SK-N-SH (cell line): Measurements from ENCODE around the gene FHOD3. TPM values are rescaled to one million over a fixed set of nuclear protein-coding genes. Genes with fewer than 3 reads are reported as not detected.

Experiments
- CTCF ChIA-PET: fragments of 300-600, 350-600 bp; formaldehyde crosslinking; extraction: SDS; loops from one replicate; lab custom pipeline; 2021; lab: Yijun Ruan, JAX
- POLR2A ChIA-PET: fragments of 350-600 bp; sonication (Branson Sonifier 250); formaldehyde crosslinking; extraction: SDS; loops from one replicate; lab custom pipeline; 2020; ENCODE audit warnings: antibody characterized with exemption, inconsistent platforms; lab: Yijun Ruan, JAX
- DNase-seq: peaks from one replicate; pipeline ENCODE4 v3.0.0; 2012
- H2AFZ ChIP-seq: fragments of 200-600 bp; sonication (generic); 2 replicates; pipeline ENCODE4 v1.8.1; 2016; ENCODE audit warnings: antibody characterized with exemption, mild to moderate bottlenecking, low read depth
- H3F3A ChIP-seq: fragments of 200-600 bp; sonication (generic); replicated peaks from 2 replicates; pipeline ENCODE3; 2016; ENCODE audit warnings: antibody characterized with exemption, mild to moderate bottlenecking; ENCODE audit not compliant: insufficient read depth
- H3K27ac ChIP-seq, 2 experiments: fragments of 200-500 bp in 1 of 2; fragments of 200-600 bp in 1 of 2; sonication (Bioruptor generic) in 1 of 2; sonication (generic), shearing (Covaris generic) in 1 of 2; 2 replicates each; pipeline versions ENCODE4 v1.5.1 to v1.6.1; 2014 to 2016; ENCODE audit warnings: low read depth in 2 of 2, inconsistent platforms in 1 of 2, low read length in 1 of 2, mild to moderate bottlenecking in 1 of 2, mixed read lengths in 1 of 2
- H3K27me3 ChIP-seq: fragments of 200-600 bp; sonication (generic), shearing (Covaris generic); 2 replicates; pipeline ENCODE4 v1.6.1; 2016; ENCODE audit warnings: mixed run types; ENCODE audit not compliant: insufficient read depth
- H3K36me3 ChIP-seq, 2 experiments: fragments of 200-500 bp in 1 of 2; fragments of 200-600 bp in 1 of 2; sonication (Bioruptor generic) in 1 of 2; sonication (generic) in 1 of 2; replicated peaks in 1 of 2; 2 replicates each; pipeline versions ENCODE3 to v1.5.1; 2014 to 2016; ENCODE audit warnings: low read length in 1 of 2, mild to moderate bottlenecking in 1 of 2; ENCODE audit not compliant: insufficient read depth in 2 of 2, control insufficient read depth in 1 of 2
- H3K4me1 ChIP-seq, 2 experiments: fragments of 200-500 bp in 1 of 2; fragments of 200-600 bp in 1 of 2; sonication (Bioruptor generic) in 1 of 2; sonication (generic), shearing (Covaris generic) in 1 of 2; 2 replicates each; pipeline versions ENCODE4 v1.5.1 to v1.6.1; 2014 to 2016; ENCODE audit warnings: low read depth in 1 of 2, low read length in 1 of 2, mixed run types in 1 of 2; ENCODE audit not compliant: insufficient read depth in 2 of 2, control insufficient read depth in 1 of 2
- H3K4me2 ChIP-seq: fragments of 200-600 bp; sonication (generic), shearing (Covaris generic); 2 replicates; pipeline ENCODE4 v1.6.1; 2017; ENCODE audit warnings: mixed run types
- H3K4me3 ChIP-seq, 2 experiments: fragments of 200-500 bp in 1 of 2; fragments of 200-600 bp in 1 of 2; sonication (Bioruptor generic) in 1 of 2; sonication (generic), shearing (Covaris generic) in 1 of 2; 2 replicates each; pipeline versions ENCODE4 v1.5.1 to v1.8.1; 2014 to 2016; ENCODE audit warnings: low read depth in 2 of 2, inconsistent platforms in 1 of 2, low read length in 1 of 2, mild to moderate bottlenecking in 1 of 2, mixed read lengths in 1 of 2, moderate library complexity in 1 of 2
- H3K79me2 ChIP-seq: fragments of 200-600 bp; sonication (generic); 2 replicates; pipeline ENCODE4 v1.8.1; 2017; ENCODE audit warnings: mild to moderate bottlenecking; ENCODE audit not compliant: insufficient read depth
- H3K9ac ChIP-seq: fragments of 200-600 bp; sonication (generic); 2 replicates; pipeline ENCODE4 v1.6.1; 2017; ENCODE audit warnings: mixed run types
- H3K9me2 ChIP-seq: fragments of 200-600 bp; sonication (generic); 2 replicates; pipeline ENCODE4 v1.6.1; 2017; ENCODE audit warnings: mixed run types
- H3K9me3 ChIP-seq: fragments of 200-600 bp; sonication (generic); 2 replicates; pipeline ENCODE4 v1.6.1; 2017; ENCODE audit warnings: mixed run types, mild to moderate bottlenecking, moderate library complexity
- H4K20me1 ChIP-seq: fragments of 200-600 bp; sonication (generic); 2 replicates; pipeline ENCODE4 v1.6.1; 2017; ENCODE audit warnings: mild to moderate bottlenecking, mixed run types; ENCODE audit not compliant: insufficient read depth
- CHD2 ChIP-seq: fragments of 150-350 bp; IDR thresholded peaks from 2 replicates; pipeline ENCODE4 v1.6.1; 2018; ENCODE audit warnings: low read length; ENCODE audit not compliant: partially characterized antibody
- EZH2phosphoT487 ChIP-seq: fragments of 200-600 bp; sonication (generic); IDR thresholded peaks from 2 replicates; pipeline ENCODE4 v1.6.1; 2017; ENCODE audit warnings: low read depth, mixed run types, mild to moderate bottlenecking, antibody characterized with exemption, moderate library complexity, borderline replicate concordance
- FOSL2 ChIP-seq: IDR thresholded peaks from 2 replicates; pipeline ENCODE4 v1.4.0; 2012; ENCODE audit warnings: low read depth, mild to moderate bottlenecking, moderate library complexity, borderline replicate concordance
- GABPA ChIP-seq: IDR thresholded peaks from 2 replicates; pipeline ENCODE4 v1.4.0; 2012; ENCODE audit warnings: low read depth, mild to moderate bottlenecking
- MEF2A ChIP-seq: IDR thresholded peaks from 2 replicates; pipeline ENCODE4 v1.4.0; 2012; ENCODE audit warnings: low read depth, borderline replicate concordance
- MXI1 ChIP-seq: IDR thresholded peaks from 2 replicates; pipeline ENCODE4 v1.6.1; 2012; ENCODE audit warnings: mild to moderate bottlenecking, low read depth, low read length, improper control_type of control experiment
- POLR2AphosphoS5 ChIP-seq: IDR thresholded peaks from 2 replicates; pipeline ENCODE4 v1.6.1; 2012; ENCODE audit warnings: low read depth, low read length
- RCOR1 ChIP-seq: fragments of 150-350 bp; IDR thresholded peaks from 2 replicates; pipeline ENCODE4 v1.6.1; 2017; ENCODE audit warnings: antibody characterized with exemption, low read length
- WGBS: methylation state at CpG from one replicate; pipeline ENCODE4 v1.1.6; 2017; ENCODE audit warnings: low lambda C conversion rate; 5-methylcytosine and 5-hydroxymethylcytosine counted together
- polyA plus RNA-seq, 3 experiments: library from polyadenylated mRNA; depleted of rRNA; stranded (reverse); fragments of >200 nt; gene quantifications; 2 replicates each; pipeline ENCODE4 v1.2.3, GENCODE V29; 2012
- TF ChIP-seq, protein P1 (sequence below): fragments of 150-350 bp; IDR thresholded peaks from 2 replicates; pipeline ENCODE4 v1.6.1; 2016; ENCODE audit warnings: mild to moderate bottlenecking, low read depth, low read length
- TF ChIP-seq, protein P2 (sequence below): fragments of 150-350 bp; IDR thresholded peaks from 2 replicates; pipeline ENCODE4 v1.6.1; 2017; ENCODE audit warnings: antibody characterized with exemption, low read length, low read depth, borderline replicate concordance

The FHOD3 gene
- polyA plus RNA-seq, 1 of the 3 experiments (the other 2 are of a cell fraction): 10.9 TPM

GRCh38 chr18:36817039-36817438 is 519.5 kb downstream of the FHOD3 start:
- no peak overlapping the region for H3K4me3 ChIP-seq
- H3K27ac ChIP-seq: no peak overlapping the region
- no peak for DNase-seq
- no peaks in the 10 kb centered on the region; a peak in 1 of 4 replicates for H3K4me1 ChIP-seq
- H3K9ac ChIP-seq: no peak overlapping the region
- peaks cover 9% of the 10 kb centered on the region; the same call in 1 of the 2 replicates for H3K79me2 ChIP-seq
- H4K20me1 ChIP-seq: no peaks in the 10 kb centered on the region
- CTCF ChIA-PET: interaction anchor here (0.7 to 4.0 kb wide), 4 partner anchors 8 to 129 kb away, joined by 3 to 10 read pairs (median 6); partner anchors contain the start of genes KIAA1328 and TPGS2
- no peaks in the 10 kb centered on the region for H3K9me2 ChIP-seq
- 100% methylated on average over 1 of the region's 1 CpG for WGBS
- no peak for TF ChIP-seq GABPA
- no peak overlapping the region for H2AFZ ChIP-seq
- no peaks in the 10 kb centered on the region for H3F3A ChIP-seq
- POLR2A ChIA-PET: no interaction called here
- H3K4me2 ChIP-seq: no peak overlapping the region
- H3K9me3 ChIP-seq: no peaks in the 10 kb centered on the region
- H3K27me3 ChIP-seq: no peaks in the 10 kb centered on the region
- peaks cover 18 to 78% of the 10 kb centered on the region in 2 experiments for H3K36me3 ChIP-seq

GRCh38 chr18:36818652-36819051 is 521.1 kb downstream of the FHOD3 start:
- 100% methylated on average over 3 of the region's 3 CpGs for whole genome bisulfite sequencing
- CTCF ChIA-PET: interaction anchor here (1.2 to 4.0 kb wide), 4 partner anchors 10 to 801 kb away, joined by 3 to 10 read pairs (median 6); no protein-coding TSS in a partner anchor
- H3K27me3 ChIP-seq: no peaks in the 10 kb centered on the region
- H3K36me3 ChIP-seq: peaks cover 18 to 71% of the 10 kb centered on the region in 2 experiments
- H3K4me1 ChIP-seq: no peaks in the 10 kb centered on the region; a peak in 1 of 4 replicates
- TF ChIP-seq, protein P1, sequence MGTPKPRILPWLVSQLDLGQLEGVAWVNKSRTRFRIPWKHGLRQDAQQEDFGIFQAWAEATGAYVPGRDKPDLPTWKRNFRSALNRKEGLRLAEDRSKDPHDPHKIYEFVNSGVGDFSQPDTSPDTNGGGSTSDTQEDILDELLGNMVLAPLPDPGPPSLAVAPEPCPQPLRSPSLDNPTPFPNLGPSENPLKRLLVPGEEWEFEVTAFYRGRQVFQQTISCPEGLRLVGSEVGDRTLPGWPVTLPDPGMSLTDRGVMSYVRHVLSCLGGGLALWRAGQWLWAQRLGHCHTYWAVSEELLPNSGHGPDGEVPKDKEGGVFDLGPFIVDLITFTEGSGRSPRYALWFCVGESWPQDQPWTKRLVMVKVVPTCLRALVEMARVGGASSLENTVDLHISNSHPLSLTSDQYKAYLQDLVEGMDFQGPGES: no peak
- TF ChIP-seq CHD2 (no peak), EZH2phosphoT487 (no peak), MEF2A (no peak), MXI1 (no peak)
- TF ChIP-seq, protein P2, sequence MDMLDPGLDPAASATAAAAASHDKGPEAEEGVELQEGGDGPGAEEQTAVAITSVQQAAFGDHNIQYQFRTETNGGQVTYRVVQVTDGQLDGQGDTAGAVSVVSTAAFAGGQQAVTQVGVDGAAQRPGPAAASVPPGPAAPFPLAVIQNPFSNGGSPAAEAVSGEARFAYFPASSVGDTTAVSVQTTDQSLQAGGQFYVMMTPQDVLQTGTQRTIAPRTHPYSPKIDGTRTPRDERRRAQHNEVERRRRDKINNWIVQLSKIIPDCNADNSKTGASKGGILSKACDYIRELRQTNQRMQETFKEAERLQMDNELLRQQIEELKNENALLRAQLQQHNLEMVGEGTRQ: no peak
- H3F3A ChIP-seq: no peaks in the 10 kb centered on the region
- no peak overlapping the region for H2AFZ ChIP-seq
- no peak overlapping the region; a peak in 1 of 4 replicates for H3K27ac ChIP-seq
- H3K9me2 ChIP-seq: no peaks in the 10 kb centered on the region
- H3K4me2 ChIP-seq: no peak overlapping the region
- no peak overlapping the region for H3K9ac ChIP-seq
- no peak for DNase-seq
- POLR2A ChIA-PET: no interaction called here
- no peak overlapping the region for H3K4me3 ChIP-seq
- no peaks in the 10 kb centered on the region for H3K9me3 ChIP-seq
- H3K79me2 ChIP-seq: peaks cover 18% of the 10 kb centered on the region; the same call in 1 of the 2 replicates
- H4K20me1 ChIP-seq: no peaks in the 10 kb centered on the region

GRCh38 chr18:36819621-36820020 is 522.1 kb downstream of the FHOD3 start:
- no peaks in the 10 kb centered on the region for H3F3A ChIP-seq
- TF ChIP-seq RCOR1 (no peak), POLR2AphosphoS5 (no peak), FOSL2 (no peak)
- H3K27me3 ChIP-seq: no peaks in the 10 kb centered on the region
- H3K9ac ChIP-seq: no peak overlapping the region
- H3K4me1 ChIP-seq: no peaks in the 10 kb centered on the region; a peak in 1 of 4 replicates
- no peak for DNase-seq
- no peak overlapping the region for H3K27ac ChIP-seq
- peaks cover 21 to 62% of the 10 kb centered on the region in 2 experiments for H3K36me3 ChIP-seq
- H3K4me2 ChIP-seq: no peak overlapping the region
- H3K9me3 ChIP-seq: no peaks in the 10 kb centered on the region
- CTCF ChIA-PET: interaction anchor here (1.0 to 1.8 kb wide), 4 partner anchors 9 to 535 kb away, joined by 4 to 7 read pairs (median 6); partner anchors contain the start of genes KIAA1328 and TPGS2
- H3K4me3 ChIP-seq: no peak overlapping the region
- H2AFZ ChIP-seq: no peak overlapping the region
- peaks cover 27% of the 10 kb centered on the region; the same call in 1 of the 2 replicates for H3K79me2 ChIP-seq
- POLR2A ChIA-PET: no interaction called here
- H3K9me2 ChIP-seq: no peaks in the 10 kb centered on the region
- H4K20me1 ChIP-seq: no peaks in the 10 kb centered on the region
